ENCODE measurements around the gene BICD2.
"Not testable (repeated sequence)": the region's sequence is repeated elsewhere in the genome, so short reads cannot be mapped to it uniquely, and the experiment has no call there.

The BICD2 gene

DNA sequence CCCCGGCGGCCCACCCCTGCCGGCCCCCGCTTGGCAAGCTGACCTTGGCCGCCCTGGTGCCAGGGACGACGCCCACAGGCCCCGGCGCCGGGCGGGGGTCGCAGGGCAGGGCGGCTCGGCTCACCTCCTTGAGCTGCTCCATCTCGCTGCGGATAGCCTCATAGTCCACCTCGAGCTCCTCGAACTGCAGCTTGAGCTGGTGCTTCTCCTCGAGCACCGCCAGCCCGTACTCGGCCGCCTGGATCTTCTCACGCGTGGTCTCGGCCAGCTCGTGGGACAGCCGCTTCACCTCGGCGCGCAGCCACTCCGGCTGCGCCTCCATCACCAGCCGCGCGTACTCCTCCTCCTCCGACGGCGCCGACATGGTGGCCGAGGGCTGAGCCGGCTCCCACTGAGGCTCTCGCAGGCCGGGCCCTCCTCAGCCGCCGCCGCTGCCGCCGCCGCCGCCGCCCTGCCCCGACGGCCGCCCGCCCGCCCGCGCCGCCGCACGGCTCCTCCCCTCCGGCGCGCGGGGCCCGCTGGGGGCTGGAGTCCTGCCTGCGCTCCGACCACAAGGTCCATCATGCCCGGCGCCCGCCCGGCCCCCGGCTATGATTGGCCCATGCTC is at the start of gene BICD2:
Gene BICD2 (minus strand): TSS at position 453 of the 607 bp plus-strand sequence. CDS start 89 bp downstream, at position 364.
- DNase-seq, result no peak

- not testable (repeated sequence) for DNase-seq
These were observed 45.1 kb upstream of the BICD2 start for GRCh38 chr9:92809629-92810326.

GRCh38 chr9:92808726-92809451 is 44.3 kb upstream of the BICD2 start:
- peak; percentile 31 to 37 for DNase-seq

DNA sequence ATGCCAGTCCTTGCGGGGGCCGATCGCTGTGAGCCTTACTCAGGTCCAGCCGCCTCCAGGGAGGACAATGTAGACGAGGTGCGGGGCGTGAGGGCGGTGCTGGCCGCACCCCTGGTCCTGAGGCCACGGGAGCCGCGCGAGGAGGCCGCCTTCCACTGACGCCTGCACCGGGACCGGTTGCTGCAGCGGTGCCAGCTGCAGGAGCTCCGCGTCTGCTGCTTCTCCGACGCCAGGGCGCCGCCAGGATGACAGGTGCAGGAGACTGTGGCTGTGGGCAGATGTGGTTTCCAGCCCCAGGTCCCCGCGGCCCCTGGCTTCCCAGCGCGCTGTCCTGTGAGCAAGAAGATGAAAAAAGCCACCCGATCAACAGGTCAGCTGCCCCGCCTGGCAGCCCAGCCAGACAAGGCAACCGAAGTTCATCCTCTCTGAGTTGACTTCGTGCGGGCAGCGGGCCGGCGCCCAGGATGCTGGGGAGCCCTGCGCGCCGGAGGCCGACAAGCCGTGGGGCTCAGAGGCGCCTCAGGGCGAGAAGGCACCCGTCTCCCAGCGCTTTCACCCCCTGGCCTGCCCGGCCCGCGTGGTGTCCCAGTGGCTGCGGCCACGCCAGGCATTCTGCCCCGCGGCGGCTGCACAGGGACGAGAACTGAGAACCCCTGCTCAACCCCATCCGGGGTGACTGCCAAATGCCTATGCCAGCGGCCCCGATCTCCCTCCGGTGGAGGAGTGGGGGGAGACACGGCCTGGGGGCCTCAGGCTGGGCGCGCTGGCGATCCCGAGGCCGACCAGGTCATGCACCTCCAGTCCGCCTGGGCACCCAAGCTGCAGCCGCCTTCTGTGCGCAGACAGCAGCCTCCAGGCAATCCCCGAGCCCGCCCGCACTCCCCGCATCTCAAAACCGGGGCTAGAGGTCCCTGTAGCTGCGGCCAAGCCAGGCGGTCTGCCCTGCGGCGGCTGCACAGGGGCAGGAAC is 43.4 kb upstream of the BICD2 start:
- DNase-seq, result peak; percentile 19 to 30

DNA sequence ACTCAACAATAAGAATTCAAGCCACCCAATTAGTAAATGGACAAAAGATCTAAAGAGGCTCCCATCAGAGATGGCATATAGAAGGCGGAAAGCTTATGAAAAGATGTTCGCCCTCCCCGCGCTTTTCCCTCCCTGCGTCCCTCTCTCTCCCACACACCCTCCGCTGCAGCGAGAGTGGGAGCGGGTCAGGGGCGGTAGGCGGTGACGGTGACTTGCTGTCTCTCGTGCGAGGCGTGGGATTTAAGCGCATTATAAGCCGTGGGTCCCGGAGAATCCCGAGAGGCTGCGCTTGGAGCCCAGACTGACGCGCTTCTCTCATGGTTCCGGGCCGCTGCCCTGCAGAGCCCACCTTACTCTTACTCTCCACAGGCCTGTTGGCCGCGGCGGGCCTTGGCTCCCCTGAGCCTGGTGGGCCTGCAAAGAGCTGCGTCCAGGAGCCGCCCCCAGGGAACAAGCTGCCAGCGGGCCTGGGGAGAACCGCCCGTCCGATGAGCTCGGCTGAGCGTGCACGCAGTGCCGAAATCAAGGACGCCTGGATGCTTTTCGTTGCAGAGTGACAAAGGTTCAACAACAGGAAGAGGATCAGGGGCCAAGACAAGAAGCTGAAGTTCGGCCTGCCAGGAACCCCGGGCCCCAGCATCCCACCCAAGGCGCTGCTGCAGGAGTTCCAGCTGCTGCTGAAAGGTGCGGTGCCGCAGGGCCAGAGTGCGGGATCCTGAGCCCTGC is 42.6 kb upstream of the BICD2 start:
- DNase-seq, result no peak

DNA sequence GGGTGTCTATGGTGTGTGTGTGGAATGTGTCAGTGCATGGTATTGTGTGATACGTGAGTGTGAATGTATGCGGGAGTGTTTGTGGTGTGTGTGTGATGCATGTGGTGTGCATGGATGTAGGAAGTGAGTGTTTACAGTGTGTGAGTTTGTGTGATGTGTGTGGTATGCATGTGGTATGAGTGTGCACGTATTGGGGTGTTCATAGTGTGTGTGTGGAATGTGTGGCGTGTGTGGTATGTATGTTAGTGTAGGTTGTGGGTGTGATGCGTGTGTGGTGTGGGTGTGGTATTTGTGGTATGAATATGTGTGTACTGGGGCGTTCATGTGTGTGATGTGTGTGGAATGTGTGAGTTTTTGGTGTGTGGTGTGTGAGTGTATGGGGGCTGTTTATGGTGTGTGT is 40.1 kb upstream of the BICD2 start:
- no peak for DNase-seq

- DNase-seq, result no peak
These were observed 33.7 kb upstream of the BICD2 start for GRCh38 chr9:92798358-92798757.

DNA sequence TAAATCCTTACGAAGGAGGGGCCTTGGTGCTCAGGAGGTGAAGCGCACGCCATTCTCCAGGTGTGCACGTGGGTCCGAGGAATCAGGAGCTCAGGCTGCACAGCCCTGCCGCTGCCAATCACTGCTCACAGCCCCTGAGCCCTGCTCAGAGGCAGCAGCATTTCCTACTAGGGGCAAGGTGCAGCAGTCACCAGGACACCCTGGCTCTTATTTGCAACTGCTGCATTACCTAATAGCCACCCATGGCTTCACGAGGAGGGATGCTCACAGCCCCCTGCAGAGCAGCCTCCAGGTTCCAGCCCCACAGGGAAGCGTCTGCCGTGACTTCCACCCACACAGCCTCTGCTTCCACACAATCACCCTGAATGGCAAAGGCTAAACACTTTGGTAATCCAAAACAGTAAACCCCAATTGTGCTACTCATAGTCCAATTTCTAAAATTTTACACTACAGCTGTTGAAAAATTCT is 31.7 kb upstream of the BICD2 start:
- not testable (repeated sequence) for DNase-seq

GRCh38 chr9:92795598-92796336 is 31.1 kb upstream of the BICD2 start:
- no peak for DNase-seq

DNA sequence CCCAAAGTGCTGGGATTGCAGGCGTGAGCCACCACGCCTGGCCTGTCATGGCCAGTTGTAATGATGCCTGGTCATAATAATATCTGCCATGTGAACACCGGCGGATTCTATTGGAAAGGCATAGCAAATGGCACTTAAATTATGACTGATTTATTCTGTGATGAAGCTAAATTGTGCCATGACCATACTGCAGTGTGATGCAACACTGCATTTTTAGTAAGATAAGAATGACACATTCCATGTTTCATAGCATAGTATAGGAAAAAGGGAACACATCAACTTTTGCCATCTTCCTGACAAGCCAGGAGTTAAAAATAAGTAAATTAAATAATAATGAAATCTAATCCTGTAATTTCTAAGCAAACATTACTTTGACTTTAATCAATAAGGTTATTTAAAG is 30.4 kb upstream of the BICD2 start:
- DNase-seq, result no peak

DNA sequence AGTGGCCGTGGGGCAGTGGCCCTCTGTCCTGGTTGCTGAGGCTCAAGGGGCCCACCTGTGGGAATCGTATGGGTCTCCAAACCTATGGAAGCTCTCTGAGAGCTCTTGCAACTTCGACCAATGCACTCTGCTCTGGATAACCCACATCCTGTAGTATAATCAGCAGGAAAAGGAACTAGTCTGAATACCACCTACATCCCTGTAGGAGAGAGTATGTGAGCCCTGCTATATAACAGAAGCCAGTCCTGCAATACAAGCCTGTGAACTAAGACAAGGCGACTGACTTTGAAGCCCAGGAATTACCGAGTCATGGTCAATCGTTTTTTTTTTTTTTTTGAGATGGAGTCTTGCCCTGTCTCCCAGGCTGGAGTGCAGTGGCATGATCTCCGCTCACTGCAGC is 29.8 kb upstream of the BICD2 start:
- DNase-seq, result no peak

GRCh38 chr9:92790542-92791527 is 26.2 kb upstream of the BICD2 start:
- DNase-seq, result peak; percentile 58 to 78

GRCh38 chr9:92786298-92786697 is 21.7 kb upstream of the BICD2 start:
- no peak for DNase-seq

DNA sequence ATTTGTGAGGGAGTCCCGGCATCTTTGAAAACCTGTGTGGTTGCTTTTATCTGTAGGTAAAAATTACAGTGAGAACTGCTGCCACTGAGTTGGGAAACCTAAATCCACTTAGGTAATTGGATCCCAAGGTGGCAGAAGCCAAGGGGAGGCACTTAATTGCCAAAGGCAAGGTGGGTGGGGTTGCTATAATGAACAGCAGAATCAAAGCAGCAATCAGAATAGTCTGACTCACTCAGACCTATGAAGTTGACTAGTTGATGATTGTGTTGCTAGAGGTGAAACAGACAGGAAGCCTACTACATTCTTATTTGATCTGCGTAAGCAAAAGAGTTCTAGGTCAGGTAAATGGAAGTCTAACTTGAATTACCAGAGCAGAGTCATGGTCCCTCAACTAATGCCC is 17.3 kb upstream of the BICD2 start:
- no peak for DNase-seq

- DNase-seq, result no peak
These were observed 15.6 kb upstream of the BICD2 start for GRCh38 chr9:92780206-92780605.

GRCh38 chr9:92775466-92775865 is 10.8 kb upstream of the BICD2 start:
- DNase-seq, result no peak

DNA sequence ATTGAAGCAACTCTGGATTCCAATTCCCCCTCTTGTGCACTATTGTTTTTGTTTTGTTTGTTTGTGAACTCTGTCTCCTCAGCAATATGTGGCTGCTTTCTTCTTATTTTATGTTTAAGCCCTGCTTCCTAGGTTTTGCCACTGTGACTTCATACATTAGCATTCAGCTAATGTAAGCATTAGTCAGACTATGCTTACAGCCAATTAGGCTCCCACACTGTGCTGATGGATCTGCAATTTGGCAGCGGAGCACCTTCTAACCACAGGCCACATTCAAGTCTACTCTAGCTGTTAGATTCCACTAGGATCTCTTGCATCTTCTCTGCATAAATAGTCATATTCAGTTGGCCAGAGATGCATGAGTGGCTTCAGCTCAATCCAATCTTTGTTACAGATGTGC is 9.6 kb upstream of the BICD2 start:
- no peak for DNase-seq

- DNase-seq, result no peak
These were observed 9.2 kb upstream of the BICD2 start for GRCh38 chr9:92773810-92774209.

DNA sequence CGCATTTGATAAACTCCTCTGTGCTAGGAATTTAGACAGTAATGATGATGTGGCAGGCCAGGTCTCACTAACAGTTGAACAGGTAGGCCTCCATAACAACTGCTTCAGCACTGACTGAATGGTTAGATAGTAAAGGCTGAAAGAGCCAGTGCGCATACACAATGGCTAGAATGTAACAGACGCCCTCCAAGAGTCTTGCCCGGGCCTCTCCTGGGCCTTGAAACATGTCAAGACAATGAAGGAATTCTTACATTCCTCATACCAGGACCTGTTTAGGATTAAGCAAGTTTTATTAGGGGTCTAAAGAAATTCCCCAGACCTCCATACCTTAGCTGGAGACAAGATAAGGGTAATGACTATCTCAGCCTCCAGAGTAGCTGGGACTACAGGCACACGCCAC is 6.7 kb upstream of the BICD2 start:
- DNase-seq, result no peak

Measured in activated CD4-positive, alpha-beta T cell treated with anti-CD3 and anti-CD28 coated beads for 4 hours (primary cell).